HG03460 (cell line): ENCODE data around the gene SRP68.

Experiments used
- ATAC-seq: cut with Tn5 transposase; IDR thresholded peaks from one replicate; pipeline ENCODE4 v1.9.1; 2021; ENCODE audit not compliant: unreplicated experiment

The SRP68 gene

DNA sequence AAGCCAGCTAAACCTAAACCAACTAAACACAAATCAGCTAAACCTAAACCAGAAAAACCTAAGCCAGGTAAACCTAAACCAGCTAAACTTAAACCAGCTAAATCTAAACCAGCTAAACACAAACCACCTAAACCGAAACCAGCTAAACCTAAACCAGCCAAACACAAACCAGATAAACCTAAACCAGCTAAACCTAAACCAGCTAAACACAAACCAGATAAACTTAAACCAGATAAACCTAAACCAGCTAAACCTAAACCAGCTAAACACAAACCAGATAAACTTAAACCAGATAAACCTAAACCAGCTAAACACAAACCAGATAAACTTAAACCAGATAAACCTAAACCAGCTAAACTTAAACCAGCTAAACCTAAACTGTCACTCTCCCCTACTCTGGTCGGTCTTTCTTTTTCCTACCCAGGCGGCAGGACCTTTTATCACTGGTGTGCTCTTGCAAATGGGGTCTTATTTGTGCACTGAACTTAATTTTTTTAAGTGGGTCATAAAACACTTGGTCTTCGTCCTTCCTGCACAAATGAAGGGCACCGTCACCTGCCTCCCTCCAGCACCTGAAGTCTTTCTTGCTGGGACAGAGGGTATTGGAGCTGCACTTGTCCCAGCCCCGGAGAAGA is 52.4 kb downstream of the SRP68 start:
- ATAC-seq = no peak

DNA sequence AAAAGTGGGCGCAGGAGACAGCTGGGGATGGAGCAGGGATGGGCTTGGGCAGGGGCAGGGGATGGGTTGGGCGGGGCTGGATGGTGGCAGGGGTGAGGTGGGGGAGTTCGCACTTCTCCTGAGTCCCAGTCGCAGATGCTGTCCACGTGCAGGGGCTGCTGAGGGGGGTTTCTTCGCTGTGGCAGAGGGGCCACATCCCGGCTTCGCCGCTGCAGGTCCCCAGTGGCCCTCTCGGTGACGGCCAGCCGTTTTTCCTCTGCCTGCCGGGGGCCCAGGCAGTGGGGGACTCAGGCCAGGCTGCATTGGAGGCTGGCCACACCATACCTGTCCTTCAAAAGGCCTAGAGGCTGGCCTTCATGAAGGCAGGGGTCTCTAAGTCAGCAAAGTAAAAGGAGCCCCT is 53.5 kb downstream of the SRP68 start:
- no peak for ATAC-seq

DNA sequence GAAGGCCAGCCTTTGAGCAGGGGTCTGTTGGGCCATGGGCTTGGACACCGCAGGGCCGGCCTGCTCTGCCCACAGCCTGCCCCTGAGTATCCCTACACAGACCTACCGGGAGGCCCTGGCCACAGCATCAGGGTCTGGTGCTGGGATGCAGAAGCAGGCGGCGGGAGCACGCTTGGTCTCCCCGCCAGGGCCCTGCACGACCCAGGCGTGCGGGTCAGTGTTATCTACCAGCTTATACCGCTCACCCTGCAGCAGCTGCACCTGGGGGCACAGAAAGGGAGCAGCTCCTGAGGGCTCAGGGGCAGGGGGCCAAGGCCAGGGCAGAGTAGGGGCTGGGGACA is 54.0 kb downstream of the SRP68 start:
- no peak for ATAC-seq

DNA sequence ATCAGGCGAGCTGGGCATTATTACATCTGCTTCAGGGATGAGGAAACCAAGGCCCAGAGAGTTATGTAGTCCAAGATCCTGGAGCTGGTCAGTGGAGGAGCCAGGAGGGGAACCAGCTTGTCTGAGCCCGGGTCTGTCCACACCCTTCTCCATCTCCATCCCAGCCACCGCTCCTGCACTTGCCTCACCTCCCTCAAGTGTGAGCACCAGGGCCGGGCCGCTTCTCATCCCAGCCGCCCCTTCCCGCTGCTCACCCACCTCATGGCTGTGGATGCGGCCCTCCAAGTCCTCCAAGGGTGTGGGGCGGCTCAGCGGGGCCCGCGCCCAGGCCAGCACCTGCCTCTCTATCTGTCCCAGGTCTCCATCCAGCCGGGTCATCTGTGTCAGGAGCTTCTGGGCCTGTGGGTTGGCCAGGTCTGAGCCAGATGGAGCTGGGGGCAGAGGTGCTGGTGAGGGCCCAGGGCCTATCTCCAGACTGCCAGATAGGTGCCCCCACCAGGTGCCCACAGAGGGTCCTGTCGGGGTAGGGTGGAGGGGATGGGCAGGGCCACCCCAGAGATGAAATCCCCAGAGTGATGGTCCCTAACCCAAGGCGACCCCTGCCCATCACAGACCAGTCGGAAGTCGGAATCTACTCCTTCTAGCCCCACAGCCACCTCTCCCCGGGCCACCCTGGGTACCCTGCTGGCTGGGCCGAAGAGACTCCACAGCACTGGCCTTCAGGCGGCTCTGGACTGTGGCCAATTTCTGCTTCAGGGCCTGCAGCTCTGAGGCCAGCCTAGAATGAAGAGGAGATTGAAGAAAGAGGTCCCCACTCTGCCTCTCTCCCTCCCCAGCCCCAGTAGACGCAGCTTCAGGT is 54.6 kb downstream of the SRP68 start:
- ATAC-seq = no peak

DNA sequence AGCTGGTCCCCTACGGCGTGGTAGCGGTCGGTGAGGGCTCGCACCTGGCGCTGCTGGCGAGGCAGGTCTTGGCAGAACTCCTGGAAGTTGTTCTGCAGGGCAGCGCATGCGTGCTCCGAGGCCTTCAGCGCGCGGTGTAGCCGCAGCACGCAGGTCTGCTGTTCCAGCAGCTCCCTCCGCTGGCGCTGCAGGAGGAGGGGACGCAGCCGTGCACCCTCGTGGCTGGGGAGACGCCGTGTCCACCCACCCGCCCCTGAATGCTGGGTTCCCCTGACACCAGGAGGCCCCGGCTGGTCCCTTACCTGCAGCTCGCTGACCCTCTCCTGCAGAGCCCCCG is 57.4 kb downstream of the SRP68 start:
- no peak for ATAC-seq

DNA sequence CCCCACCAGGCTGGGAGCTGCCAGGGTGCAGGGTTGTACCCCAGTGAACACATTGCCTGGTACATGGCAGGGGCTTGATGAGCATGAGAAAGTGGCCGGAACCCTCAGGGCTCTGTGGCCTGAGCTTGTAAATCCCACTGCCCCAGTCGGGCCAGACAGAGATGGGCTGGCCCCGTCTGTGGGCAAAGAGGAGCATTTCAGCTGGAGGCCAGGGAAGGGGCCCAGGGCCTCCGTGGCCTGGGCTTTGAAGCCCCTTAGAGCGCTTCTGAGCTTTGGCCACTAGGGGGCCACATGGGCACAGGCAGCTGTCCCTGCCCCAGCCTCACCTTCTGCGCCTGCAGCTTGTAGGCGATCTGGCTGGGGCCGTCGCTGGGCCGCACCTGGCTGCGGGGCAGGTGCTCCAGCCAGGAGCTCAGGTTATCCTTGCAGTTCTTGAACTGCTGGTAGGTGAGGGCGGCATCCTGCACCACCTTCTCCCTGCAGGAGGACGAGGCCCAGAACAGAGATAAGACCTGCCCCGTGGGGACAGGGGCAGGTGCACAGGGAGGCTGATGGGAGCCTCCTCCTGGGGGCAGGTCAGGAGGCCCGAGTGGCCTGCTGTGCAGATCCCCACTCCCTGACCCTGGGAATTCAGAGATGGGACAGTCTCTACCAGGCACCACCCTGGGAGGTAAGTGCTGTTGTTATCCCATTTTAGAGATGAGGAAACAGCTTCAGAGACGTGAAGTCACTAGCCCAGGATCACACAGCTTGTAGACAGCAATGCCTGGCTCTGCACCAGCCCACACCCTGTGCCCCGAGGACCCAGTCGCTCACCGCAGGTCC is 58.0 kb downstream of the SRP68 start:
- no peak for ATAC-seq

DNA sequence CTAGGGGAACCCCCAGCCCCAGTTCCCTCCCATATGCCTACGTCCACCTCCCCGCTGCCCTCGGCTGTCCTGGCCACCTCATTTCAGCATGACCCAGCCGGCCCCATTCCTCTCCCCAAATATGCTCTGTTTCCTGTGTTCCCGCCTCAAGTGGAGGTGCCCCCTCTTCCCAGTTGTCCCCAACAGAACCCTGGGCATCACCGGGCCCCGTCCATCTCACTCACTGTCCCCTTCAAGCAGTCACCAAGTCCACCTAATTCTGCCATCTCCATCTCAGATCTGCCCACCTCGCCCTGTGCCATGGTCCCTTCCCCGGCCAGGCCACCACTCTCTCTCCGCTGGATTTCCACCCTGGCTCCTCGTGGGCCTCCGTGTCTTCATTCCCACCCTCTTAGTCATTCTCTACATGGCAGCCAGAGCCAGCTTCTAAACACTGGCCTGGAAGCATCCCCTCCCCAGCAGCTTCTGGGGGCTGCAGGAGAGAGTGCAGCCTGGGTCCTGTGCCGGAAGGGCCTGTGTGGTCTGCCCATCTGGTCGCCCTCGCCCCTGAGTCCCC is 58.9 kb downstream of the SRP68 start:
- no peak for ATAC-seq

DNA sequence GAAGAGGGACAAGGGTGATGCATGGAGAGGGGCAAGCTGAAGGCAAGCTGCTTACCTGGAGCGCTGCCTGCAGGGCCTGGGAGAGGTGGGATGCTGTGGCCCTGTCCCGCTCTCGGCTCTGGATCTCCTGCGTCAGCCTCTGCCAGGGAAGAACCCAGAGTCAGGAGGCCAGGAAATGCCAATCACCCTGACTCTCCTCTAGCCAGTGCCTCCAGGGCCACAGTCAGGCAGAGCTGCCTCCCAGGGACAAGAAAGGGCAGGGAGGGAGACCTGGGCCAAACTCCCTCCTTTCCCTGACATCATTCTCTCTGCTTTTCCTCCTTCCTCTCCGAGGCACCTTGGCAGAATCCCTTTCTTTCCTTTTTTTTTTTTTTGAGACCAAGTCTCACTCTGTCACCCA is 60.4 kb downstream of the SRP68 start:
- no peak for ATAC-seq

DNA sequence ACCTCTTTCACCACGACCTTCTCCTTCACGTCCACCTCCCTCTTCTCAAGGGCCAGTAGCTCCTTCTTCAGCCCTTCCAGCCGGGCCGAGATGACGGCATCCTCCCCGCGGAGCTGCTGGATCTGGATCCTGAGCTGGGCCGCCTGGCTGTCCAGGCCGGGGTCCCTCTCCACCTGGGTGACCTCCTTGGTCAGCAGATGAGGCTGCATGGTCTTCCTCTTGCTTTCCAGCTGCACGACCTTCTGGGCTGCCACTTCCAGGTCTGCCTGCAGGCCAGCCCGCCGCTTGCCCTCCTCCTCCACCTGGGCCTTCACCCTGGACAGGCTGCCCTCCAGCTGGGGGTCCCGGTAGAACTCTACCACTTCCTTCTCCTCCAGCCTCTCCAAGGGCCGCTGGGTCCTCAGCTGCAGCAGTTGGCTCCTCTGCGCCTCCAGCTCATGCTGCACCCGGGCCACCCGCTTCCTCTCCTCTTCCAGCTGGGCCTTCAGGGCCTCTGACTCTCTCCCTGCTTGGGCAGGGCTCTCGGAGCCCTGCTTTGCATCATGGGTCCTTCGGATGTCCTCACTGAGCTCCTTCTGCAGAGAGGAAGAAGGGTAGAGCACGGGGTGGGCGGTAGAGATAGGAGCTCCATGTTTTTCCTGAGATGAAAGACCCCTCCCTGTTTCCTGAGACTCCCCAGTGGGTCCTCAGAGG is 62.2 kb downstream of the SRP68 start:
- no peak for ATAC-seq

DNA sequence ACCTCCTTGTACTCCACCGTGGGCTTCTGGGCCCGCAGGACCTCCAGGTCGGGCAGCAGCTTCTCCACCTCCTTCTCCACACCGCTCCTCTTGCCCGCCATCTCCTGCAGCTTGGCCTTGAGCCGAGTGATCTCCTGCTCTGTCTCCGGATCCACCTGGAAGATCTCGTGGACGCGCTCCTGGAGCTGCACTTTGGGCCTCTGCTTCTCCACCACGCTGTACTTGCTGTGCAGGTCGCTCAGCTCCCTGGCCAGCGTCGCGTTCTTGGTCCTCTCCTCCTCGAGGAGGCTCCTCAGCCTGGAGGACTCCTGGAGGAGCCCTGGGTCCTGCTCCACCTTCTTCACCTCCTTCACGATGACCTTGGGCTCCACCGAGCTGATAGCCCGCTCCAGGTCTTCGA is 62.9 kb downstream of the SRP68 start:
- ATAC-seq = no peak

DNA sequence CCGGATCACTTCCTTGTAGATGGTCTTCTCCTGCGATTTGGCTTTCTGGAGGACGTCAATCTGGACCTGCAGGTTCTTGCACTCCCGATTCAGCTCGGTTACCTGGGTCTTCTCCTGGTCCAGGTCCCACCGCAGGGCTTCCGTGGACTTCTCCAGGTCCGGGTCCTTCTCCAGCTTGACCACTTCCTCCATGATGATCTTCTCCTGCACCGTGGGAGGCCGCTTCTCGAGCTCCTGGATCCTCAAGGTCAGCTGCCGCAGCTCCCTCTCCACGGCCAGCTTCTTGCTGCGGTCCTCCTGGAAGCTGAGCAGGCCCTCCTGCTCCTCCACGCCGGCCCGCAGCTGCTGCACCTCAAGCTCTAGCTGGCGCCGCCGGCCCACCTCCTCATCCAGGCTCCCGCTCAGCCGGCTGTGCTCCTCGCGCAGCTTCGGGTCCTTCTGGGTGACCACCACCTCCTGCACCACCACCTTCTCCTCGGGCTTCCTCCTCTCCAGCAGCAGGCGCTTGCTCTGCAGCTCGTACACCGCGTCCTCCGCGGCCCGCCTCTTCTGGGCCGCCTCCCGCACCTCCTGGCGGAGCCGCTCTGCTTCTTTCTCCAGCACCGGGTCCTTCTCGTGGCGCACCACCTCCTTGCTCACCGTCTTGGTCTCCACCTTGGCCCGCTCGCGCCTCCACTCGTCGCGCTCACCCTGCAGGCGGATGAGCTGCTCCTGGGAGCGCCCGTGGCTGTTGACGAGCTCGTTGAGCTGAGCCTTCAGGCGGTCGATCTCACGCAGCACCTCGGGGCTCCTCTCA is 63.5 kb downstream of the SRP68 start:
- ATAC-seq = no peak

DNA sequence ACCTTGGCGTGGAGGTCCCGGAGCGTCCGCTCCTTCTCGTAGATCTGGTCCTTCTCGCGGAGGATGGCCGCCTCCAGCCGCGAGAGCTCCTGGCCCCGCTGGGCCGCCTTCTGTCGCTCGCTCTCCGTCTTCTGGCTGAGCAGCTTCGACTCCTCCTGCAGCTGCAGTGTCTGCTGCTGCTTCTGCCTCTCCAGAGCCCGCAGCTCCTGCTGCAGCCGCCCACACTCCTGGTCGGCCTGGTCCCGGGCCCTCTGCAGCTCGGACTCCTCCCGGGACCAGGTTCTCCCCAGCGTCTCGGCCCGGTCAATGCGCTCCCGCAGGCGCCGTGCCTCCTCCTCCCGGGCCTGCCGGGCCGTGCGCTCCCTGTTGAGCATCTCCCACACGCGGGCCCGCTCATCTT is 64.1 kb downstream of the SRP68 start:
- no peak for ATAC-seq

DNA sequence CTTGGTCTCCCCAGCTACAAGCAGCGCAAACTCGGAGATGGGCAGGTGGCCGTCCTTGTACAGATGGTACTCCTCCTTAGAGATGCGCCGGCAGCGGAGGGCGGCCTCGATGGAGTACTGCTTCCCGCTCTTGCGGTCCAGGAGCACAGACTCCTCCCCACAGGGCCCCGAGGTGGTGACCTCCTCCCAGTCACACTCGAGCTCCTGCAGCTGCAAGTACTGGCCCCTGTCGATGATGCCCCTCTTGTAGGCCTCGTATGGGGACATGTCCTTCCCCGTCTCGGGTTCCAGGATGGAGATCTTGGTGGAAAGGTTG is 64.5 kb downstream of the SRP68 start:
- no peak for ATAC-seq

DNA sequence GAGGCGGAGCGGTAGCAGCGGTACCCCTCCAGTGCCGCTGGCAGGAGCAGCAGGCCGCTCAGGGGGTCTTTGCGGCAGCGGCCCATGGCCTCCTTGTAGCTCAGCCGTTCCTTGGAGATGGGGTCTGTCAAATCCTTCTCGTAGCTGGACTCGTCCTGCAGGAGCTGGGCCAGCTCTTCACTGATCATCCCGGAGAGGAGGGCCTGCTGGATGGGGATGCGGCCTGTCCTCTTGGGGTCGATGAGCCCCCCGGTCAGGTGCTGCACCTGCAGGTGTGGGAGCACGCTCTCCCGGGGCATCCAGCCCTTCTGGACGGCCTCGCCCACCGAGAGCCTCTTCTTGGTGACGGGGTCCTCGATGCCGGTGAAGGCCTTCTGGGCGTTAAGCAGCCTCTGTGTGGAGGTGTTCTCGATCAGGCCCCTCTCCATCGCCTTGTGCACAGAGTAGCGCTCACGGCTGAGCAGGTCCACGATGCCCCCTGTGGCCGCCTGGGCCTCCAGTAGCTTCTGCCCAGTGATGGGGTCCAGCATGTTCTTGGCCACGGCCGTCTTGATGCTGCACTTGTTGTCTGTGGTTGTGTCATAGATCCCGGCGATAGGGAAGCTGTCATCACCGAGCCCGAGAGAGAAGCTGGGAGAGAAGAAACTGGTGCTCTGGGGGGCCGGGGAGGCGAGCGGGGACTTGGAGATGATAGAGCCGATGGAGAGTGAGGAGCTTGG is 65.0 kb downstream of the SRP68 start:
- ATAC-seq = no peak

DNA sequence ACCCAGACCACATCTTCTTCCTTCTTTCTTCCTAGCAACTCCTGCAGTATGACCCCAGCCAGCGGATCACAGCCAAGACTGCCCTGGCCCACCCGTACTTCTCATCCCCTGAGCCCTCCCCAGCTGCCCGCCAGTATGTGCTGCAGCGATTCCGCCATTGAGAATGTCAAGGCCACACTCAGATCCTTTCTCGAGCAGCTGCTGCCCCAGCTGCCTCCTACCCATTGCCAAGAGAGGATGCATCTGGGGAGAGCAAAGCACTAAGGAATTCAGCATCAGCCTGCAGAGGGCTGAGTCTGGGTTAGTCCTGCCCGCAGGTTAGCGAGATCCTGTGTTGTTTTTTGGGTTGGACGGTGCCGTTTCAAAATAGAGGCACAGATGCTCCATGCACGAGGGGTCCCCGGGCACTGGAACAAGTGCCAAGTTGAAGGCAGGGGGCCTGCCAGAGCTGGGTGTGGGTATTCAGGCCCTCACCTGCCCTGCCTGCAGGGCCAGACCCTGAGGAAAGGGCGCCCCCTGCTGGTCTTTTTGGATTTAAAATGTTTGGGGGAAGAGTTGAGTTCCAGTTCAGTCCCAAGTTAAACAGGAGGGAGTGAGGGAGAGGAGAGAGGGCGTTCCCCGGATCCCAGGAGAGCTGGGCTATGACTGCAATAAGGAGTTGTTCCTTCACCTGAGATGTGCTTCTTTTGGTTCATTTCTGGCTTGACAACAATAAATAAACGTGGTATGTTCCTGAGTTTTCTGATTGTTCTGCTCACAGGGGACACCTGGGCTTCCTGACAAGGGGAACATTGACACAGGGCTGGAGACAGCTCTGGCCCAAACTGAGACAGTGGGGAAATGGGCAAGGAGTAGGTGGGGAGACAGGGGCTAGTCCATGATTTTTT is 66.8 kb downstream of the SRP68 start:
- ATAC-seq = no peak

DNA sequence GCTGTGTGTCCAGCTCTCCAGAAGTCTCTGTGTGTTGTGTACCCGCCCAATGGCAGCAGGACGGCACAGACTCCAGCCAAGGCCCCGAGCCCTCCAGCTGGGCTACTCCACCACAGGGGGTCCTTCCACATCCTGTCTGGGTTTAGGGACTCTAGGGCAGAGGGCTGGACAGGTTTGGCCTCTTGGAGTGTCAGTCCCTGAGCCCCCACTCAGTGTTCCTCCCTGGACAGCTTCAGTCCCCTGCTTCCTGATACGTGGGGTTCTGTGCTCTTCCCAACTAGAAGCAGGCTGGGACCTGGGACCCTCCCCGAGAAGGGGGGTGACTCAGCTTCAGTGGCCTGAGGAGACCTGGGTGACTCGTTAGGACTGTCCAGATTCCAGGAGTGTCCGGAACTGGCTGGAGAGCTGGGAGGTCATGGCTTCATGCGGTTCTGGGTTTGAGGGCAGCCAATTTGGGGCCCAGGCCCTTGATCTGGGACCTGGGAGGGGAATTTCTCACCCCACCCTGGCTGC is 67.5 kb downstream of the SRP68 start:
- ATAC-seq = no peak

DNA sequence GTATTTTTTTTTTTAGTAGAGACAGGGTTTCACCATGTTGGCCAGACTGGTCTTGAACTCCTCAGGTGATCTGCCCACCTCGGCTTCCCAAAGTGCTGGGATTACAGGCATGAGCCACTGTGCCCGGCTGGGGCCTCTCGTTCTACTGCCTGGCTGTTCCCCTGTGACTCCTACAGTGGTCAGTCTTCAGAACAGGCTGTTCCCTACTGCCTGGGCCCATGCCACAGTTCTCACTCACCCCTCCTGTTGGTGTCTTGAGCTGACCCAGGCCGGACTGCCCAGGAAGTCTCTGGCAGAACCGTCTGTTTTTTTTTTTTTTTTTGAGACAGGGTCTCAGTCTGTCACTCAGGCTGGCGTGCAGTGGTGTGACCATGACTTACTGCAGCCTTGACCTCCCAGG is 68.4 kb downstream of the SRP68 start:
- ATAC-seq = no peak

DNA sequence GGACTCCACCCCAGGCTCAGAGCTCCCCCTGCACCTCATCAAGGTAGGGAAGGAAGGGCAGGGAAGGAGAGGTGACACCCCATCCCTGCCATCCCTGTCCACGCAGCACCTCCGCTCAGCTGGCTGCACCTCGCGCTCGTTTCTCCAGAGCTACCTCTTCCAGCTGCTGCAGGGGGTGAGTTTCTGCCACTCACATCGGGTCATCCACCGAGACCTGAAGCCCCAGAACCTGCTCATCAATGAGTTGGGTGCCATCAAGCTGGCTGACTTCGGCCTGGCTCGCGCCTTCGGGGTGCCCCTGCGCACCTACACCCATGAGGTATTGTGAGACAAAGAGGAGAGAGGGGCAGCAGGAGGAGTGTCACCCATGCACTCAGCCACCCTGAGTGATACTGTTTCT is 70.2 kb downstream of the SRP68 start:
- no peak for ATAC-seq
